HG02973 (cell line): Measurements from ENCODE around the gene TRIP11.

ENCODE experiments used
- ATAC-seq: cut with Tn5 transposase; IDR thresholded peaks from one replicate; pipeline ENCODE4 v1.9.1; 2021; ENCODE audit warnings: moderate library complexity; ENCODE audit not compliant: unreplicated experiment

Gene TRIP11

GRCh38 chr14:91956616-91957015 lies 83.2 kb downstream of the TRIP11 start:
- ATAC-seq: no peak

GRCh38 chr14:91955168-91955567 lies 84.7 kb downstream of the TRIP11 start:
- ATAC-seq: no peak

DNA sequence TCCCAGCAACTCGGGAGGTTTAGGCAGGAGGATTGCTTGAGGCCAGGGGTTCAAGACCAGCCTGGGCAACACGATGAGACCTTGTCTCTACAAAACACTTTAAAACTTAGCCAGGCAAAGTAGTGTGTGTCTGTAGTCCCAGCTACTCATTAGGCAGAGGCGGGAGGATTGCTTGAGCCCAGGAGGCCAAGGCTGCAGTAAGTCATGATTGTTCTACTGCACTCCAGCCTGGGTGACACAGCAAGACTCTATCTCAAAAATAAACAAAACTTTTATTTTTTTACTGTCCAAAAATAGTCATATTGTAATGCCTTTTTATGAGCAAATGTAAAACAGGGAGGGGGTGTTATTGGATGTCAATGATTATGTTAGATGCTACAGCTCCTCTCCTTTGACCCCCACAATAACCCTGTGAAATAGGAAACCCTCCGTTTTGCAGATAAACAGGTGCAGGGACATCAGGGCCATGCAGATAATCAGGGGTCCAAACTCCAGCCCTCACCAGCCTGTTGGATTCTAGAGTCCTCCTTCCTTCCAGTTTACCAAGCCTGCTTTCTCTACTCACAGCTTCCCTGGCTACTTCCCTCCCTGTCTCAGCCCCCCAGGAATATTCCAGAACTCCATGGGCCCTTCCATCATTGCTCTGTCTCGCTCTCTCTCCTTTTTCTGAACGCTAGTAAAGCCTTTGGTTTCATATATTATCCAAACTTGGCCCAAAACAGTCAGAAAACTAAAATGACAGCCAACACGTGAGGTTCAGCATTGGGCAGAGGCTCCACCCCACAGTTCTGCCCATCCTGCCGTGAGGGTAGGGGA lies 86.5 kb downstream of the TRIP11 start:
- no peak for ATAC-seq

GRCh38 chr14:91947475-91948184 lies 92.2 kb downstream of the TRIP11 start, which contains the start of gene FBLN5:
FBLN5 (minus strand) TSS chr14:91947694; CDS start chr14:91947229, 465 bp downstream.
- ATAC-seq: no peak

DNA sequence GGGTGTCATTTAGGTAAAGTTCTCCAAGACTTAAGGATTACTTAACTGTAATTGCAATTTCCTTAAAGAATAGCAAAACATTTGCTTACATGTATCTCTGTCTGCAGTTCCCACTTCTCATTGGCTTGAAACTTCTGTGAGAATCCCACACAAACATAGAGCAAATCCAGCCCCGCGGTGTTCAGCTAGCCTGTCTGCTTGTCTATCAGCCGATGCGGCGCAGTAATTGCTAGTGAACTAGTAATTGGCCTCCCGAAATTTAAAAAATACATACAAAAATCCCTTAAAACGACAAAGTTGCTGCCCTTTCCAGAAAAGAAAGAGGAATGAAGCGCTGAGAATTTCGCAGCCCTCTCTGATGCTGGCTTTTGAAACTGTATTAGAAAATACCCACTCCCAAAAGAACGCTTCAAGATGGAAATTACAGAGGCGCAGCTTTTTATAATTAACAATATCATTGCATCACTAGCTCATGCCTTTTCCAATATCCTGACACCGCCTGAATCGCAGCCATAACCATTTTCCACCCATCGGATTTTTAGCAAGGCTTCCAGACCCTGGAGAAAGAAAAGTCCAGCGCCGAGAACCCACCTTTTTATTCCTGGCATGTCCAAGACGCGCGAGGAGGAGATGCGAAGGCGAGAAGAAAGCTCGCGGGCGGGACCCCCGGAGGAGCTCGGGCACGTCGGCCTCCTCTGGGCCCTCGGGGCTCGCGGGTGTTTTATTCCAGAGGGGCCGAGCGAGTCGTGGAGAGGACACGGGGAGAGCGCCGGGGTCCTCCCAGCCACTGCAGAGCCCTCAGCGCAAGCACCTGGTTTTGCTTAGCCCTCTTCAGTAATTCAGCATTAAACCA lies 93.0 kb downstream of the TRIP11 start:
- ATAC-seq: no peak

DNA sequence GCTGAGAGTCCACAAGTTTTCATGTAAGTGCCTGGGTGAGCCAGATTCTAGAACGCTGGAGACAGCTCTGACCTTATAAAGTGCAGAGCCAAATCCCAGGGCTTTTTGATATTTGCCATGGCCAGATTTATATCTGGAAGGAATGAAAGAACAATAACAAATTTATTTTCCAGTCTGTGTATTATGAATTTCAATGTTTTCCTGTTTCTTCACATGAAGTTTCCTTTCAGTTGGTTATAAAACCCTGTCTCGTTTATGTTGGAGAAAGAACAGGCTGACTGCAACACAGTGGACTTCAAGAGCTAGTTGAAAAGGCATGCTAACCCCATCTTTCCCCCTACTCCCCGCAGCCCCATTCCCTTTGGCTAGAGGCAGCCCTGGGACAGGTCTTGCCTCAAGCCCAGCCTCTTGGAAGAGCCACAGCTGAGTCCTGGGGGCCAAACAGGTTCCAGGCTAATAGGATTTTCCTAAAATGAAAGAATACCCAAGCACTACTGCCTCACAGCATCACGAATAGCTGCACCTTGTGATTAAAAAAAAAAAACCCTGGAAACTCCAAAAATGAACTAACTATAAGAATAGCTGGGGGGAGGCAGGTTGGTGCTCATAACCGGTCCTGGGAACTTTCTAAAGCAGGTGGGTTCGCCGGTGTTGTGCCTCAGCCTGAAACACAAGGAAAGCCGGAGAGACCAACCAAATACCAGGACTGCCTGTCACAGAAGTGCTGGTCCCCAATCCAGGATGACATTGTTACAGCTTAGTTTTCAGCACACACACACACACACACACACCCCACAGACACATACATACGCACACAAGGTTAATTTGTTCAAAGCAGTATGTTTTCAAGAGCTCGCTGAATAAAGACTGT lies 93.9 kb downstream of the TRIP11 start:
- ATAC-seq: no peak

GRCh38 chr14:91942946-91943345 lies 96.9 kb downstream of the TRIP11 start:
- ATAC-seq: no peak

GRCh38 chr14:91942128-91942527 lies 97.7 kb downstream of the TRIP11 start:
- ATAC-seq: no peak

GRCh38 chr14:91940209-91940608 lies 99.7 kb downstream of the TRIP11 start:
- ATAC-seq: no peak

GRCh38 chr14:91935586-91935985 lies 104.3 kb downstream of the TRIP11 start:
- no peak for ATAC-seq

DNA sequence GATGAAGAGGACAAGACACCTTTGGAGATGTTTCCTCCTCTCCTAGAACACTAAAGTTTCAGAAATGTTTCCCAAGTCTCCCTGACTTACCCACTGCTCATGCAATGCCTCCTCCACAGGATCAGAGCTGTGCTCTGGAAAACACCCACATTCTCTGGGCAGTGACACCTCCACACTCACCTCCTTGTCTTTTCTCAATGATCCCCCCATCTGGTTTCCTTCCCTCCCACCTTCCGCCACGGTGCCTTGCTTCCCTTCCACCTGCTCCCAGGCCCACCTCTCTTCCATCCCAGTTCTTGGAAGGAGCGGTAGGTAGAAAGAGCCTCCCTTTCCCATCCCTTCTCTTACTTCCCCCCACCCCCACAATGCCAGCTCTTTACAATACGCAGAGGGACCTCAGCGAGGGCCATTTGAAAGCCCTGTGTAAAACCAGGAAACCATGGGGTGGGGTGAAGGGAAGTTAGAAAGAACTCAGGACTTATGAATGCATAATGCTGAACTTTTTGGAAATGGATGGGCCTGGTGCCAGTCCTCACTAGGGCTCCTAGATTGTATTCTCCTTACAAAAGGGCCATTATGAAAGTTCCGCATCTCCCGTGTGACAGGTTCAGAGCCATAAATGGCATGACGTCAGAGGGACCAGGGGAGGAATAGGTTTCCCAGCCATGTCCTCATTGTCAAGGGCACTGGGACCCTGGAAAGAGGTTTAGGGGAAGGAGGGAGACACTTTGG lies 105.1 kb downstream of the TRIP11 start:
- no peak for ATAC-seq

GRCh38 chr14:91931478-91932088 lies 108.3 kb downstream of the TRIP11 start:
- no peak for ATAC-seq

GRCh38 chr14:91929700-91930099 lies 110.2 kb downstream of the TRIP11 start:
- ATAC-seq: no peak

DNA sequence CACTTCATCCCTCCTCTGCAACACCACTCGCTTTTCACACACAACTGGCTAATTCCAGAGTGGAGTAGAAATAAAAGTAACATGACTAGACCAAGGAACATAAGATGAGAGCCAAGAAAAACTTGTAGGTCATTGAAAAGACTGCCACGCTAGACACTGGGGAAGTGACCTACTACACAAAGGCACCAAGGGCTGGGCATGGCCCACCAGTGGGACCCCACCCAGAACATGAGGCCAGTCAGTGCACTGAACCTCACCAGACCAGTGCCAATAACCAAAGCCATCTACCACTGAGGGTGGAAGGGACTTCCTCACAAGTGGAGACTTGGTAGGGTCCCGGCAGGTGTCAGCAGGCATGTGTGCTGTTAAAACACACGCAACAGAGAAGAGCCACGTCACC lies 112.1 kb downstream of the TRIP11 start:
- ATAC-seq: no peak

- no peak for ATAC-seq
Measured at GRCh38 chr14:91927191-91927590, 112.7 kb downstream of the TRIP11 start.

DNA sequence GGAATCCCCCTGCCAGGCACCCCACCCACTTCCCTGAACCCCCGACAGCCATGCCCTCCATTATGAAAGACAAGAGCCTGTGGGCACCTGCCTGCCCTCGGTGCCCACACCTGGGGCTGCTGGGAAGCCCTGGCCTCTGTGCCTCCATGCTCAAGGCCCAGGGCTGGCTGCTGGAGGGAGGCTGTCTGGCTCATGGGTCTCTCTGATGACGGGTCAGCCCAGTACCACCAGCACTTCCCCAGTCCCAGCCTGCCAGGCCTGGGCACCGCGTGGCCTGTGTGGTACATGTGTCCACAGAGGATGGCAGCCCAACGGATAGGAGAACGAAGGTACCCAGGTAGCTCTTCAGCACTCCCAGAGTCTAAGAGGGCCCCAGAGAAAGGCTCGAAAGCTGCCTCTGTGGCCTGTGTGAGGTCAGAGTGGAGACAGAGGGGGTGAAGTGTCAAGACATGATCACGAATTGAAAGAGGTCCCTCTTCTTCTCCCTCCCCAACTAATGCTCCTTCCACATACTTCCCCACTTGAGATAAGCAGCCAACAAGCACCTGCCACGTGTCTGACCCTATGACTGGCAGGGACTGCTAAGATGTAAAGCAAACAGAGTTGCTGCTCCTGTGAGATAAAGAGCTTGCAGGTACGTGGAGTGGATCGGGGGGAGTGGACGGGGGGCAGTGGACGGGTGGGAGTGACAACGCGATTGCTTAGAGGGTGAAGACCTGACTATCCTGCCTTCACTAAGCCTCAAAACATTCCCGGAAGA lies 113.5 kb downstream of the TRIP11 start:
- ATAC-seq: no peak

- no peak for ATAC-seq
Measured at GRCh38 chr14:91925727-91926121, 114.1 kb downstream of the TRIP11 start.

DNA sequence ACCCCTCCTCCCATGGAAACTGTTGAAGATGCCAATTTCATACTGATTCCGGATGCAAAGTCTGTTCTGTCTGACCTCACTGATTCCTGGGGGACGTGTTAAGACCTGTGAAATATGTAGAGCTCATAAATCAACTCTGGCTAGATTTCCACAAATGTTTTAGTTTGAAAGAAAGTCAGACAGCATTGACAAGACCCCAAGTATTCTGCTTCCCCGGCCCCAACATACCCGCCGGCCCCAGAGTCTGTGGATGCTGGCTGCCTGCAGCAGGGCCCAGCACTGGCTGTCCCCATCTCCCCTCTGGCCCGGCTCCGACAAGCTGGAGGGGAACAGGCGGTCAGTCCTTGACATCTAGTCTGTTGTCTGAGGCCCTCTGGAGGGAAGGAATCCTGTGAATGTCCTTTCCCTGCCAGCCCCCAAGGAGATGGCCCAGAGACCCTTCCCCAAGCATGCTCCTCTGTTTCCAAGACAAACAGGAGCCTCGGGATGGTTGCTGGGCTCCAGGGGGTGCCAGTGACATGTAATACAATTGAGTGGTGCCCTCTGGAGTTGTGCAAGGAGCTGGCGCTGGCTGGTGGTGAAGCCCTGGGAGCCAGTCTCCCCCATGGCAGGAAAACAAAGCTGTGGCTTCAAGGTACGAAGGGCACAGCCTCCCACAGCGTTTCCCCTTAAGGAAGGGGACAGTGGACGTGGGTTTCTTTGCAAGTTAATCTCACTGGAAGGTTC lies 114.7 kb downstream of the TRIP11 start:
- no peak for ATAC-seq
